Measurements from ENCODE around the gene OSM. TPM values are rescaled to one million over a fixed set of nuclear protein-coding genes. Genes with fewer than 3 reads are reported as not detected.

Gene OSM
- total and polyA plus RNA-seq, 2 experiments from 2014 or later, result not detected

- H3K27me3 Mint-ChIP-seq (ENCODE audit: insufficient read depth, low read depth, poor library complexity), result peaks cover 4% of the 10 kb centered on the region
- peaks cover 3% of the 10 kb centered on the region for H4K20me1 ChIP-seq (replicated peaks; ENCODE audit: insufficient read depth)
- H3K4me1 ChIP-seq (ENCODE audit: insufficient read depth), result peaks cover 4% of the 10 kb centered on the region; the same call in 1 of the 2 replicates
- no peaks in the 10 kb centered on the region for H3K9me2 ChIP-seq (ENCODE audit: insufficient read depth)
- no peak overlapping the region for H3K4me3 Mint-ChIP-seq
- no peak overlapping the region for H2AFZ ChIP-seq
- DNase-seq (ENCODE audit: low spot score) (no peak), ATAC-seq (no peak)
- no peak overlapping the region for H3K27ac Mint-ChIP-seq
- H3K27me3 ChIP-seq (ENCODE audit: insufficient read depth), result no peaks in the 10 kb centered on the region
- H3K36me3 Mint-ChIP-seq (ENCODE audit: low read depth), result no peaks in the 10 kb centered on the region
- H3K79me2 ChIP-seq (replicated peaks; ENCODE audit: insufficient read depth), result no peaks in the 10 kb centered on the region
- TF ChIP-seq JUNB (IDR thresholded peaks at IDR 0.05; ENCODE audit: unreplicated experiment) (no peak), ETS1 (IDR thresholded peaks at IDR 0.05) (no peak), CREB1 (CRISPR knock-in tag; IDR thresholded peaks at IDR 0.05; ENCODE audit: low read depth) (no peak), REST (IDR thresholded peaks at IDR 0.05; ENCODE audit: unreplicated experiment) (no peak), STAT1 (IDR thresholded peaks at IDR 0.05; ENCODE audit: unreplicated experiment) (no peak), ZNF331 (CRISPR knock-in tag; IDR thresholded peaks at IDR 0.05; ENCODE audit: low read depth) (no peak), POLR2AphosphoS5 (IDR thresholded peaks at IDR 0.05; ENCODE audit: low read depth) (no peak), EZH2 (IDR thresholded peaks at IDR 0.05; ENCODE audit: low read depth, unreplicated experiment) (no peak), NANOG (IDR thresholded peaks at IDR 0.05; ENCODE audit: borderline replicate concordance) (no peak), ZNF114 (CRISPR knock-in tag; IDR thresholded peaks at IDR 0.05) (no peak), EZH2phosphoT487 (IDR thresholded peaks at IDR 0.05; ENCODE audit: unreplicated experiment) (no peak)
- TF ChIP-seq, protein P1, sequence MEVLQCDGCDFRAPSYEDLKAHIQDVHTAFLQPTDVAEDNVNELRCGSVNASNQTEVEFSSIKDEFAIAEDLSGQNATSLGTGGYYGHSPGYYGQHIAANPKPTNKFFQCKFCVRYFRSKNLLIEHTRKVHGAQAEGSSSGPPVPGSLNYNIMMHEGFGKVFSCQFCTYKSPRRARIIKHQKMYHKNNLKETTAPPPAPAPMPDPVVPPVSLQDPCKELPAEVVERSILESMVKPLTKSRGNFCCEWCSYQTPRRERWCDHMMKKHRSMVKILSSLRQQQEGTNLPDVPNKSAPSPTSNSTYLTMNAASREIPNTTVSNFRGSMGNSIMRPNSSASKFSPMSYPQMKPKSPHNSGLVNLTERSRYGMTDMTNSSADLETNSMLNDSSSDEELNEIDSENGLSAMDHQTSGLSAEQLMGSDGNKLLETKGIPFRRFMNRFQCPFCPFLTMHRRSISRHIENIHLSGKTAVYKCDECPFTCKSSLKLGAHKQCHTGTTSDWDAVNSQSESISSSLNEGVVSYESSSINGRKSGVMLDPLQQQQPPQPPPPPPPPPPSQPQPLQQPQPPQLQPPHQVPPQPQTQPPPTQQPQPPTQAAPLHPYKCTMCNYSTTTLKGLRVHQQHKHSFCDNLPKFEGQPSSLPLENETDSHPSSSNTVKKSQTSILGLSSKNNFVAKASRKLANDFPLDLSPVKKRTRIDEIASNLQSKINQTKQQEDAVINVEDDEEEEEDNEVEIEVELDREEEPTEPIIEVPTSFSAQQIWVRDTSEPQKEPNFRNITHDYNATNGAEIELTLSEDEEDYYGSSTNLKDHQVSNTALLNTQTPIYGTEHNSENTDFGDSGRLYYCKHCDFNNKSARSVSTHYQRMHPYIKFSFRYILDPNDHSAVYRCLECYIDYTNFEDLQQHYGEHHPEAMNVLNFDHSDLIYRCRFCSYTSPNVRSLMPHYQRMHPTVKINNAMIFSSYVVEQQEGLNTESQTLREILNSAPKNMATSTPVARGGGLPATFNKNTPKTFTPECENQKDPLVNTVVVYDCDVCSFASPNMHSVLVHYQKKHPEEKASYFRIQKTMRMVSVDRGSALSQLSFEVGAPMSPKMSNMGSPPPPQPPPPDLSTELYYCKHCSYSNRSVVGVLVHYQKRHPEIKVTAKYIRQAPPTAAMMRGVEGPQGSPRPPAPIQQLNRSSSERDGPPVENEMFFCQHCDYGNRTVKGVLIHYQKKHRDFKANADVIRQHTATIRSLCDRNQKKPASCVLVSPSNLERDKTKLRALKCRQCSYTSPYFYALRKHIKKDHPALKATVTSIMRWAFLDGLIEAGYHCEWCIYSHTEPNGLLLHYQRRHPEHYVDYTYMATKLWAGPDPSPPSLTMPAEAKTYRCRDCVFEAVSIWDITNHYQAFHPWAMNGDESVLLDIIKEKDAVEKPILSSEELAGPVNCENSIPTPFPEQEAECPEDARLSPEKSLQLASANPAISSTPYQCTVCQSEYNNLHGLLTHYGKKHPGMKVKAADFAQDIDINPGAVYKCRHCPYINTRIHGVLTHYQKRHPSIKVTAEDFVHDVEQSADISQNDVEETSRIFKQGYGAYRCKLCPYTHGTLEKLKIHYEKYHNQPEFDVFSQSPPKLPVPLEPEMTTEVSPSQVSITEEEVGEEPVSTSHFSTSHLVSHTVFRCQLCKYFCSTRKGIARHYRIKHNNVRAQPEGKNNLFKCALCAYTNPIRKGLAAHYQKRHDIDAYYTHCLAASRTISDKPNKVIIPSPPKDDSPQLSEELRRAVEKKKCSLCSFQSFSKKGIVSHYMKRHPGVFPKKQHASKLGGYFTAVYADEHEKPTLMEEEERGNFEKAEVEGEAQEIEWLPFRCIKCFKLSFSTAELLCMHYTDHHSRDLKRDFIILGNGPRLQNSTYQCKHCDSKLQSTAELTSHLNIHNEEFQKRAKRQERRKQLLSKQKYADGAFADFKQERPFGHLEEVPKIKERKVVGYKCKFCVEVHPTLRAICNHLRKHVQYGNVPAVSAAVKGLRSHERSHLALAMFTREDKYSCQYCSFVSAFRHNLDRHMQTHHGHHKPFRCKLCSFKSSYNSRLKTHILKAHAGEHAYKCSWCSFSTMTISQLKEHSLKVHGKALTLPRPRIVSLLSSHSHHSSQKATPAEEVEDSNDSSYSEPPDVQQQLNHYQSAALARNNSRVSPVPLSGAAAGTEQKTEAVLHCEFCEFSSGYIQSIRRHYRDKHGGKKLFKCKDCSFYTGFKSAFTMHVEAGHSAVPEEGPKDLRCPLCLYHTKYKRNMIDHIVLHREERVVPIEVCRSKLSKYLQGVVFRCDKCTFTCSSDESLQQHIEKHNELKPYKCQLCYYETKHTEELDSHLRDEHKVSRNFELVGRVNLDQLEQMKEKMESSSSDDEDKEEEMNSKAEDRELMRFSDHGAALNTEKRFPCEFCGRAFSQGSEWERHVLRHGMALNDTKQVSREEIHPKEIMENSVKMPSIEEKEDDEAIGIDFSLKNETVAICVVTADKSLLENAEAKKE (CRISPR knock-in tag; IDR thresholded peaks at IDR 0.05), result no peak
- TF ChIP-seq, protein P2, sequence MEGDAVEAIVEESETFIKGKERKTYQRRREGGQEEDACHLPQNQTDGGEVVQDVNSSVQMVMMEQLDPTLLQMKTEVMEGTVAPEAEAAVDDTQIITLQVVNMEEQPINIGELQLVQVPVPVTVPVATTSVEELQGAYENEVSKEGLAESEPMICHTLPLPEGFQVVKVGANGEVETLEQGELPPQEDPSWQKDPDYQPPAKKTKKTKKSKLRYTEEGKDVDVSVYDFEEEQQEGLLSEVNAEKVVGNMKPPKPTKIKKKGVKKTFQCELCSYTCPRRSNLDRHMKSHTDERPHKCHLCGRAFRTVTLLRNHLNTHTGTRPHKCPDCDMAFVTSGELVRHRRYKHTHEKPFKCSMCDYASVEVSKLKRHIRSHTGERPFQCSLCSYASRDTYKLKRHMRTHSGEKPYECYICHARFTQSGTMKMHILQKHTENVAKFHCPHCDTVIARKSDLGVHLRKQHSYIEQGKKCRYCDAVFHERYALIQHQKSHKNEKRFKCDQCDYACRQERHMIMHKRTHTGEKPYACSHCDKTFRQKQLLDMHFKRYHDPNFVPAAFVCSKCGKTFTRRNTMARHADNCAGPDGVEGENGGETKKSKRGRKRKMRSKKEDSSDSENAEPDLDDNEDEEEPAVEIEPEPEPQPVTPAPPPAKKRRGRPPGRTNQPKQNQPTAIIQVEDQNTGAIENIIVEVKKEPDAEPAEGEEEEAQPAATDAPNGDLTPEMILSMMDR (conservative IDR thresholded peaks at IDR 0.05; ENCODE audit: low read depth in 2 of 2), result no peak
- H3K4me1 Mint-ChIP-seq, result peaks cover 11% of the 10 kb centered on the region
- H3F3A ChIP-seq (replicated peaks; ENCODE audit: low read depth), result no peaks in the 10 kb centered on the region
- H3K27ac ChIP-seq (ENCODE audit: low read depth), result no peak overlapping the region
- H3K4me3 ChIP-seq, result no peak overlapping the region
- H3K9me3 Mint-ChIP-seq, result no peaks in the 10 kb centered on the region
- H3K4me2 ChIP-seq, result no peak overlapping the region
- H3K36me3 ChIP-seq (ENCODE audit: insufficient read depth), result no peaks in the 10 kb centered on the region
Observed at GRCh38 chr22:30307041-30307574, 40.5 kb upstream of the OSM start.

Measured in GM23338 (cell line).